GM23338 (cell line): Measurements from ENCODE around the gene DUSP8. TPM values are rescaled to one million over a fixed set of nuclear protein-coding genes. Genes with fewer than 3 reads are reported as not detected.

ENCODE experiments used
- ATAC-seq: fragments of 200-7000 bp; cut with Tn5 transposase; 3 replicates; pipeline ENCODE4 v1.9.1; 2020
- DNase-seq: peaks from one replicate; pipeline ENCODE4 v3.0.0-alpha.2; 2015; ENCODE audit warnings: low spot score
- H2AFZ ChIP-seq: fragments of 200-600 bp; sonication (generic); 2 replicates; pipeline ENCODE4 v1.8.0; 2016; ENCODE audit warnings: antibody characterized with exemption, mild to moderate bottlenecking, moderate library complexity
- H3F3A ChIP-seq: fragments of 200-600 bp; sonication (generic); replicated peaks from 2 replicates; pipeline ENCODE4 v1.8.0; 2017; ENCODE audit warnings: antibody characterized with exemption, mixed run types, low read depth
- H3K27ac ChIP-seq: fragments of 200-600 bp; sonication (generic); 2 replicates; pipeline ENCODE4 v1.6.1; 2016; ENCODE audit warnings: low read depth
- H3K27me3 ChIP-seq: fragments of 200-600 bp; sonication (generic); 2 replicates; pipeline ENCODE4 v1.8.0; 2016; ENCODE audit warnings: mild to moderate bottlenecking, mixed run types, moderate library complexity; ENCODE audit not compliant: insufficient read depth
- H3K36me3 ChIP-seq: fragments of 200-600 bp; sonication (generic); 2 replicates; pipeline ENCODE4 v1.8.0; 2016; ENCODE audit warnings: mild to moderate bottlenecking; ENCODE audit not compliant: insufficient read depth
- H3K4me1 ChIP-seq: fragments of 200-600 bp; sonication (generic); 2 replicates; pipeline ENCODE4 v1.8.0; 2016; ENCODE audit warnings: mild to moderate bottlenecking, moderate library complexity; ENCODE audit not compliant: insufficient read depth
- H3K4me2 ChIP-seq: fragments of 200-600 bp; sonication (generic); 2 replicates; pipeline ENCODE4 v1.7.1; 2017; ENCODE audit warnings: mixed run types
- H3K4me3 ChIP-seq: fragments of 200-600 bp; sonication (generic); 2 replicates; pipeline ENCODE4 v1.6.1; 2016; ENCODE audit warnings: mixed run types
- H3K79me2 ChIP-seq: fragments of 200-600 bp; sonication (generic); replicated peaks from 2 replicates; pipeline ENCODE4 v1.8.0; 2017; ENCODE audit warnings: mild to moderate bottlenecking; ENCODE audit not compliant: insufficient read depth
- H3K9me2 ChIP-seq: fragments of 200-600 bp; sonication (generic); 2 replicates; pipeline ENCODE4 v1.8.0; 2017; ENCODE audit not compliant: insufficient read depth
- H4K20me1 ChIP-seq: fragments of 200-600 bp; sonication (generic); replicated peaks from 2 replicates; pipeline ENCODE4 v1.8.0; 2017; ENCODE audit warnings: mild to moderate bottlenecking; ENCODE audit not compliant: insufficient read depth
- H3K27ac Mint-ChIP-seq: 2 replicates; pipeline ENCODE4 v1.8.0; 2020; ENCODE audit warnings: inconsistent platforms, mild to moderate bottlenecking, moderate library complexity, mixed read lengths
- H3K27me3 Mint-ChIP-seq: 3 replicates; pipeline ENCODE4 v1.8.0; 2022; ENCODE audit warnings: low read depth, mild to moderate bottlenecking, moderate library complexity, mixed read lengths, inconsistent platforms; ENCODE audit not compliant: insufficient read depth, poor library complexity
- H3K36me3 Mint-ChIP-seq: 3 replicates; pipeline ENCODE4 v1.8.0; 2021; ENCODE audit warnings: low read depth, mild to moderate bottlenecking, inconsistent platforms, moderate library complexity, mixed read lengths
- H3K4me1 Mint-ChIP-seq: 3 replicates; pipeline ENCODE4 v1.8.0; 2020; ENCODE audit warnings: mild to moderate bottlenecking, inconsistent platforms, mixed read lengths
- H3K4me3 Mint-ChIP-seq: 3 replicates; pipeline ENCODE4 v1.8.0; 2021; ENCODE audit warnings: moderate library complexity, mild to moderate bottlenecking, inconsistent platforms, mixed read lengths
- H3K9me3 Mint-ChIP-seq: 3 replicates; pipeline ENCODE4 v1.8.0; 2020; ENCODE audit warnings: moderate library complexity, mild to moderate bottlenecking, inconsistent platforms, mixed read lengths
- CREB1 ChIP-seq: fragments of 250-450 bp; sonication (Bioruptor Pico); IDR thresholded peaks from 2 replicates; pipeline ENCODE4 v1.5.0; 2020; ENCODE audit warnings: low read depth, mild to moderate bottlenecking, moderate library complexity
- ETS1 ChIP-seq: IDR thresholded peaks from 2 replicates; pipeline ENCODE4 v1.6.1; 2016; ENCODE audit warnings: antibody characterized with exemption
- EZH2 ChIP-seq: fragments of 200-600 bp; sonication (generic); IDR thresholded peaks from one replicate; pipeline ENCODE4 v1.8.0; 2017; ENCODE audit warnings: antibody characterized with exemption, mild to moderate bottlenecking, low read depth; ENCODE audit not compliant: unreplicated experiment
- EZH2phosphoT487 ChIP-seq: fragments of 200-600 bp; sonication (generic); IDR thresholded peaks from one replicate; pipeline ENCODE4 v1.8.1; 2018; ENCODE audit warnings: antibody characterized with exemption; ENCODE audit not compliant: unreplicated experiment
- JUNB ChIP-seq: IDR thresholded peaks from one replicate; pipeline ENCODE4 v1.6.1; 2016; ENCODE audit warnings: antibody characterized with exemption; ENCODE audit not compliant: unreplicated experiment
- NANOG ChIP-seq: IDR thresholded peaks from 2 replicates; pipeline ENCODE4 v1.6.1; 2016; ENCODE audit warnings: antibody characterized with exemption, borderline replicate concordance
- POLR2AphosphoS5 ChIP-seq: IDR thresholded peaks from 2 replicates; pipeline ENCODE4 v1.6.1; 2016; ENCODE audit warnings: antibody characterized with exemption, low read depth
- REST ChIP-seq: IDR thresholded peaks from one replicate; pipeline ENCODE4 v1.6.1; 2018; ENCODE audit warnings: antibody characterized with exemption; ENCODE audit not compliant: unreplicated experiment
- STAT1 ChIP-seq: IDR thresholded peaks from one replicate; pipeline ENCODE4 v1.6.1; 2016; ENCODE audit warnings: antibody characterized with exemption; ENCODE audit not compliant: unreplicated experiment
- ZNF114 ChIP-seq: fragments of 250-450 bp; sonication (Bioruptor Pico); IDR thresholded peaks from 2 replicates; pipeline ENCODE4 v1.5.0; 2020; ENCODE audit warnings: mild to moderate bottlenecking, moderate library complexity
- ZNF331 ChIP-seq: fragments of 250-450 bp; sonication (Bioruptor Pico); IDR thresholded peaks from 2 replicates; pipeline ENCODE4 v1.5.0; 2020; ENCODE audit warnings: low read depth, mild to moderate bottlenecking, moderate library complexity
- polyA plus RNA-seq: library from polyadenylated mRNA; unstranded; fragments of >200 nt; fragmentation: Nextera tagmentation; extraction: Ambion mirVana; gene quantifications from 2 replicates; pipeline ENCODE4 v1.2.1, GENCODE V29; 2016
- total RNA-seq: library from RNA; depleted of rRNA; stranded (reverse); fragments of >200 nt; shearing (Covaris generic); gene quantifications from 2 replicates; pipeline ENCODE4 v1.2.3, GENCODE V29; 2014
- TF ChIP-seq, protein P1 (sequence below), 2 experiments: fragments of 200-600 bp in 1 of 2; sonication (generic) in 1 of 2; conservative IDR thresholded peaks; 2 replicates each; pipeline versions ENCODE4 v1.5.1 to v1.6.1; 2016 to 2017; ENCODE audit warnings: antibody characterized with exemption in 2 of 2, low read depth in 2 of 2, mild to moderate bottlenecking in 2 of 2, moderate library complexity in 1 of 2
- TF ChIP-seq, protein P2 (sequence below): fragments of 250-450 bp; sonication (Bioruptor Pico); IDR thresholded peaks from 2 replicates; pipeline ENCODE4 v1.5.0; 2020; ENCODE audit warnings: mild to moderate bottlenecking, moderate library complexity

Gene DUSP8
- total and polyA plus RNA-seq, 2 experiments from 2014 or later: 1.1 TPM

GRCh38 chr11:1598816-1599215, 26.7 kb upstream of the DUSP8 start:
- Histone ChIP-seq H4K20me1 (no peaks in the 10 kb centered on the region), H3K27me3 (no peaks in the 10 kb centered on the region), H3K4me2 (no peak overlapping the region), H3K9me2 (no peaks in the 10 kb centered on the region), H3K4me1 (peaks cover 18% of the 10 kb centered on the region), H2AFZ (no peak overlapping the region), H3K27ac (no peak overlapping the region), H3K4me3 (no peak overlapping the region), H3K79me2 (no peaks in the 10 kb centered on the region), H3K36me3 (no peaks in the 10 kb centered on the region), H3F3A (peaks cover 13% of the 10 kb centered on the region; the same call in 1 of the 2 replicates)
- Mint-ChIP-seq H3K9me3 (peaks cover 22% of the 10 kb centered on the region; the same call in 2 of the 3 replicates), H3K27me3 (peaks cover 15% of the 10 kb centered on the region), H3K36me3 (peaks cover 5% of the 10 kb centered on the region; the same call in 1 of the 3 replicates), H3K4me1 (peaks cover 28% of the 10 kb centered on the region), H3K27ac (no peak overlapping the region), H3K4me3 (no peak overlapping the region)
- DNase-seq (no peak), ATAC-seq (no peak)
- TF ChIP-seq, protein P1, sequence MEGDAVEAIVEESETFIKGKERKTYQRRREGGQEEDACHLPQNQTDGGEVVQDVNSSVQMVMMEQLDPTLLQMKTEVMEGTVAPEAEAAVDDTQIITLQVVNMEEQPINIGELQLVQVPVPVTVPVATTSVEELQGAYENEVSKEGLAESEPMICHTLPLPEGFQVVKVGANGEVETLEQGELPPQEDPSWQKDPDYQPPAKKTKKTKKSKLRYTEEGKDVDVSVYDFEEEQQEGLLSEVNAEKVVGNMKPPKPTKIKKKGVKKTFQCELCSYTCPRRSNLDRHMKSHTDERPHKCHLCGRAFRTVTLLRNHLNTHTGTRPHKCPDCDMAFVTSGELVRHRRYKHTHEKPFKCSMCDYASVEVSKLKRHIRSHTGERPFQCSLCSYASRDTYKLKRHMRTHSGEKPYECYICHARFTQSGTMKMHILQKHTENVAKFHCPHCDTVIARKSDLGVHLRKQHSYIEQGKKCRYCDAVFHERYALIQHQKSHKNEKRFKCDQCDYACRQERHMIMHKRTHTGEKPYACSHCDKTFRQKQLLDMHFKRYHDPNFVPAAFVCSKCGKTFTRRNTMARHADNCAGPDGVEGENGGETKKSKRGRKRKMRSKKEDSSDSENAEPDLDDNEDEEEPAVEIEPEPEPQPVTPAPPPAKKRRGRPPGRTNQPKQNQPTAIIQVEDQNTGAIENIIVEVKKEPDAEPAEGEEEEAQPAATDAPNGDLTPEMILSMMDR (conservative IDR thresholded peaks at IDR 0.05; ENCODE audit: low read depth in 2 of 2): no peak
- TF ChIP-seq STAT1 (no peak), JUNB (no peak), NANOG (no peak), CREB1 (CRISPR knock-in tag) (no peak), EZH2phosphoT487 (no peak), ZNF331 (CRISPR knock-in tag) (no peak), EZH2 (no peak), POLR2AphosphoS5 (no peak), REST (no peak), ETS1 (no peak), ZNF114 (CRISPR knock-in tag) (no peak)
- TF ChIP-seq, protein P2, sequence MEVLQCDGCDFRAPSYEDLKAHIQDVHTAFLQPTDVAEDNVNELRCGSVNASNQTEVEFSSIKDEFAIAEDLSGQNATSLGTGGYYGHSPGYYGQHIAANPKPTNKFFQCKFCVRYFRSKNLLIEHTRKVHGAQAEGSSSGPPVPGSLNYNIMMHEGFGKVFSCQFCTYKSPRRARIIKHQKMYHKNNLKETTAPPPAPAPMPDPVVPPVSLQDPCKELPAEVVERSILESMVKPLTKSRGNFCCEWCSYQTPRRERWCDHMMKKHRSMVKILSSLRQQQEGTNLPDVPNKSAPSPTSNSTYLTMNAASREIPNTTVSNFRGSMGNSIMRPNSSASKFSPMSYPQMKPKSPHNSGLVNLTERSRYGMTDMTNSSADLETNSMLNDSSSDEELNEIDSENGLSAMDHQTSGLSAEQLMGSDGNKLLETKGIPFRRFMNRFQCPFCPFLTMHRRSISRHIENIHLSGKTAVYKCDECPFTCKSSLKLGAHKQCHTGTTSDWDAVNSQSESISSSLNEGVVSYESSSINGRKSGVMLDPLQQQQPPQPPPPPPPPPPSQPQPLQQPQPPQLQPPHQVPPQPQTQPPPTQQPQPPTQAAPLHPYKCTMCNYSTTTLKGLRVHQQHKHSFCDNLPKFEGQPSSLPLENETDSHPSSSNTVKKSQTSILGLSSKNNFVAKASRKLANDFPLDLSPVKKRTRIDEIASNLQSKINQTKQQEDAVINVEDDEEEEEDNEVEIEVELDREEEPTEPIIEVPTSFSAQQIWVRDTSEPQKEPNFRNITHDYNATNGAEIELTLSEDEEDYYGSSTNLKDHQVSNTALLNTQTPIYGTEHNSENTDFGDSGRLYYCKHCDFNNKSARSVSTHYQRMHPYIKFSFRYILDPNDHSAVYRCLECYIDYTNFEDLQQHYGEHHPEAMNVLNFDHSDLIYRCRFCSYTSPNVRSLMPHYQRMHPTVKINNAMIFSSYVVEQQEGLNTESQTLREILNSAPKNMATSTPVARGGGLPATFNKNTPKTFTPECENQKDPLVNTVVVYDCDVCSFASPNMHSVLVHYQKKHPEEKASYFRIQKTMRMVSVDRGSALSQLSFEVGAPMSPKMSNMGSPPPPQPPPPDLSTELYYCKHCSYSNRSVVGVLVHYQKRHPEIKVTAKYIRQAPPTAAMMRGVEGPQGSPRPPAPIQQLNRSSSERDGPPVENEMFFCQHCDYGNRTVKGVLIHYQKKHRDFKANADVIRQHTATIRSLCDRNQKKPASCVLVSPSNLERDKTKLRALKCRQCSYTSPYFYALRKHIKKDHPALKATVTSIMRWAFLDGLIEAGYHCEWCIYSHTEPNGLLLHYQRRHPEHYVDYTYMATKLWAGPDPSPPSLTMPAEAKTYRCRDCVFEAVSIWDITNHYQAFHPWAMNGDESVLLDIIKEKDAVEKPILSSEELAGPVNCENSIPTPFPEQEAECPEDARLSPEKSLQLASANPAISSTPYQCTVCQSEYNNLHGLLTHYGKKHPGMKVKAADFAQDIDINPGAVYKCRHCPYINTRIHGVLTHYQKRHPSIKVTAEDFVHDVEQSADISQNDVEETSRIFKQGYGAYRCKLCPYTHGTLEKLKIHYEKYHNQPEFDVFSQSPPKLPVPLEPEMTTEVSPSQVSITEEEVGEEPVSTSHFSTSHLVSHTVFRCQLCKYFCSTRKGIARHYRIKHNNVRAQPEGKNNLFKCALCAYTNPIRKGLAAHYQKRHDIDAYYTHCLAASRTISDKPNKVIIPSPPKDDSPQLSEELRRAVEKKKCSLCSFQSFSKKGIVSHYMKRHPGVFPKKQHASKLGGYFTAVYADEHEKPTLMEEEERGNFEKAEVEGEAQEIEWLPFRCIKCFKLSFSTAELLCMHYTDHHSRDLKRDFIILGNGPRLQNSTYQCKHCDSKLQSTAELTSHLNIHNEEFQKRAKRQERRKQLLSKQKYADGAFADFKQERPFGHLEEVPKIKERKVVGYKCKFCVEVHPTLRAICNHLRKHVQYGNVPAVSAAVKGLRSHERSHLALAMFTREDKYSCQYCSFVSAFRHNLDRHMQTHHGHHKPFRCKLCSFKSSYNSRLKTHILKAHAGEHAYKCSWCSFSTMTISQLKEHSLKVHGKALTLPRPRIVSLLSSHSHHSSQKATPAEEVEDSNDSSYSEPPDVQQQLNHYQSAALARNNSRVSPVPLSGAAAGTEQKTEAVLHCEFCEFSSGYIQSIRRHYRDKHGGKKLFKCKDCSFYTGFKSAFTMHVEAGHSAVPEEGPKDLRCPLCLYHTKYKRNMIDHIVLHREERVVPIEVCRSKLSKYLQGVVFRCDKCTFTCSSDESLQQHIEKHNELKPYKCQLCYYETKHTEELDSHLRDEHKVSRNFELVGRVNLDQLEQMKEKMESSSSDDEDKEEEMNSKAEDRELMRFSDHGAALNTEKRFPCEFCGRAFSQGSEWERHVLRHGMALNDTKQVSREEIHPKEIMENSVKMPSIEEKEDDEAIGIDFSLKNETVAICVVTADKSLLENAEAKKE (CRISPR knock-in tag): no peak
